DOHH2 (cell line): ENCODE data around the gene IRF2BP2.

Experiments used
- CTCF ChIP-seq: fragments of 200-600 bp; sonication (generic); IDR thresholded peaks from one replicate; pipeline ENCODE4 v1.5.1; 2014; ENCODE audit warnings: antibody characterized with exemption, mild to moderate bottlenecking, low read depth, low read length; ENCODE audit not compliant: poor library complexity, severe bottlenecking
- EZH2phosphoT487 ChIP-seq: fragments of 200-600 bp; sonication (generic); IDR thresholded peaks from 2 replicates; pipeline ENCODE4 v1.6.1; 2017; ENCODE audit warnings: borderline replicate concordance, mild to moderate bottlenecking, antibody characterized with exemption, low read length, moderate library complexity, mixed read lengths

- TF ChIP-seq CTCF: no peak
- TF ChIP-seq EZH2phosphoT487: no peak
Observed at GRCh38 chr1:234555390-234556024, 54.5 kb downstream of the IRF2BP2 start.
